GM04503 (cell line): Measurements from ENCODE around the gene ALDH1L2.
A peak's percentile ranks its signal among the peaks of the same experiment; 100 is the strongest.
"Not testable (repeated sequence)": the region's sequence is repeated elsewhere in the genome, so short reads cannot be mapped to it uniquely, and the experiment has no call there.

Experiments
- DNase-seq: peaks from one replicate; pipeline ENCODE4 v3.0.0-alpha.2; 2012; ENCODE audit warnings: low read depth

ALDH1L2 gene

DNA sequence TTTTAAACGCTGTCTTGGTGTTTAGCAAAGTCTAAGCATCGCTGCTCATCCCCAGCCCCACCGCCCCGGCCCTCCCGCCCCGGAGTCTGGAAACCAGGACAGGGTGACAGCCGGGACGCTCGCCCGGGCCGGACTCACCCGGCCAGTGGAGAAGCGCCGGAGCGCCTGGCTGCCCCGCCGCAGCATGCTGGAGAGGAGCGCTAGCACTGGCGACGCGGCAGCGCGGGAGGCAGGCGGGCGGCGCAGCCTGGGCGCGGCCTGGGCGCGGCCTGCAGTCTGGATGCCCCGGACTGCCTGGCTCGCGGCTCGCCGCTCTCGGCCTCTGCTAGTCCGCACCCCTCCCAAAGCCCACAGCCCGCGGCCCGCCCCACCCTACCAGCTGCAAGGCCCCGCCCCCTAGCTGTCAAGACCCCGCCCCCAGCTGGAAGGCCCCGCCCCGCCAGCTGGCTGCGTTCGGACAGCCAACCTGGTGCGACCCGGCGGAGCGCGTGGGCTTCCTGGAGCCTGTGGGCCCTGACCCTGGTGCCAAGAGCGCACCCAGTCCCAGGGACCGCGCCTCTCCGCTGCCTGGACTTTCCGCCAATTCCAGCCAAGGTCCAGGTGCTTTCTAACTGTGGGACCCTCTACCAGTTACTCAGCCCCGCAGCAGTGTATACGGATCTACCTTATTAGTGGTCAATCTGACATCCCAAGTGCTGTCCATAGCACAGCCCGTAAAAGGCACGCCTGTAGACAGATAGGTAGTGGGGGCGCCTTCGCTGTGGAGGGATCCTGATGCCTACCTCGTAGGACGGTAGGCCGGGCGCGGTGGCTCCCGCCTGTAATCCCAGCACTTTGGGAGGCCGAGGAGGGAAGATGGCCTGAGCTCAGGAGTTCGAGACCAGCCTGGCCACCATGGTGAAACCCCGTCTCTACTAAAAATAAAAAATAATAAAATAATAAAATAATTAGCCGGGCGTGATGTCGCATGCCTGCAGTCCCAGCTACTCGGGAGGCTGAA lies at the start of gene ALDH1L2:
Gene ALDH1L2 (minus strand): TSS at position 208 of the 1,000 bp plus-strand sequence. CDS start 22 bp downstream, at position 186.
- no peak for DNase-seq

DNA sequence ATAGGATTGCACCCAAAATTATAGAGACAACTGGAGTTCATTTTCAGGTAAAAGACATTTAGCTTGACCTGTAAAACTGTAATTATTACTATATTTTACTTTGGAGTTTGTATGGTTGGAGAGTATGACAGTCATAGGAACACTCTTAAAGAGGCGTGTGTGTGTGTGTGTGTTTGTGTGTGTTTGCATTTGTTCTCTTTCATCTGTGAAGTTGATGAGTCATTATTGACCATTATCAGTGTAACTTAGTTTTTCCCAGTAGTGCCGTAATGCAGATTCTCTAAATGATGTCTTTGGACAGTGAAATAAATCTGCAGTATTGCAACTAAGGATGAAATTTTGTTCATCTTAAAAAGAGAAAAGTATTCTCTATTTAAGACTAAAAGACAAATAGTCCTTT lies 36.3 kb upstream of the ALDH1L2 start:
- DNase-seq = no peak

DNA sequence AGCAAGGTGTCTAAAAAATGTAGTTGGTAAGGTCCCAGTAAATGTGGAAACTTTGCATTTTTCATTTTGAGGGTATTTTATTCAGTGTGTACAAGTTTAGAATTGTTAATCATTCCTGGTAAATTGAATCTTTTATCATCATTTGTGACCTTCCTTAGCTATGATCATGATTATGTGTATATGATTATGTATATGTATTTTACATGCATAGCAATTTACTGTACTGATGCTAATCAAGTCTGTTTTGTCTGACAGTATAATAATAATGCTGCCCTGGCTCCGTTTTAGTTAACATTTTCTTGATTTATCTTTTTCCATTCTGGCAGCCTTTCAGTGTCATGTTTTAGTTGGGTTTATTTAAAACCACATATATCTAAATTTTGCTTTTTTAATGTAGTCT lies 32.7 kb upstream of the ALDH1L2 start:
- DNase-seq = no peak

DNA sequence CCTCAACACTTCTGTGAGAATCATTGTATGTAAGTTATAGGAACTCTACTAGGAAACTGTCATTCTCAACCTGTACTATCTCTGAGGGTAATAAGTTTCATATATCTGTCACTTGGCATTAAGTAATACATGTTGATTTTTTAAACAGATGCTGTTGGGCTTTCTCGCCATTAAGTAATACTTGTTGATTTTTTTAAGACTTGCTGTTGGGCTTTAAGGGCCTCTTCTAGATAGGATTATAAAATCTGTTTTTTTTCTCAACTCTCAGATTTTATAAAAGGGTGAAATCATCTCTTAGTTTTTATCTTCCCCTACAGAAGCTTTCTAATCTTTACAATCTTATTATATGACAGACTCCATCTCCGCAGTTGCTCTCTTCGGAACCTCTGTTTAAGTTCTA lies 28.8 kb upstream of the ALDH1L2 start:
- no peak for DNase-seq

DNA sequence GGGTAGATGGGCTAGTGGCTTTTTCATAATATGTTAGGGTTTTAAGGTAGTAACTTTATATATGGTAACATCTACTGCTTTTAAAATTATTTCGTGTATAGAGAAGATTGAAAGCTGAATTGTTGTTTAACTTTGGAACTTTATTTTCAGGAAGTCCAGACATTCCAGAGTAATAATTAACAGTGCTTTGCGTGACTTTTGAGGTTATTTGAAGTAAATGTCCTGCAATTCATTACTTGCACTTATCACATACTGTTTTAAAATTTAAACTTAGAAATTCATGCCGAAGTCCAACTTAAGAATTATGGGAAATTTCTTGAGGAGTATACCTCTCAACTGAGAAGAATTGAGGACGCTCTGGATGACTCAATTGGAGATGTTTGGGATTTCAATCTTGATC lies 26.6 kb upstream of the ALDH1L2 start:
- no peak for DNase-seq

DNA sequence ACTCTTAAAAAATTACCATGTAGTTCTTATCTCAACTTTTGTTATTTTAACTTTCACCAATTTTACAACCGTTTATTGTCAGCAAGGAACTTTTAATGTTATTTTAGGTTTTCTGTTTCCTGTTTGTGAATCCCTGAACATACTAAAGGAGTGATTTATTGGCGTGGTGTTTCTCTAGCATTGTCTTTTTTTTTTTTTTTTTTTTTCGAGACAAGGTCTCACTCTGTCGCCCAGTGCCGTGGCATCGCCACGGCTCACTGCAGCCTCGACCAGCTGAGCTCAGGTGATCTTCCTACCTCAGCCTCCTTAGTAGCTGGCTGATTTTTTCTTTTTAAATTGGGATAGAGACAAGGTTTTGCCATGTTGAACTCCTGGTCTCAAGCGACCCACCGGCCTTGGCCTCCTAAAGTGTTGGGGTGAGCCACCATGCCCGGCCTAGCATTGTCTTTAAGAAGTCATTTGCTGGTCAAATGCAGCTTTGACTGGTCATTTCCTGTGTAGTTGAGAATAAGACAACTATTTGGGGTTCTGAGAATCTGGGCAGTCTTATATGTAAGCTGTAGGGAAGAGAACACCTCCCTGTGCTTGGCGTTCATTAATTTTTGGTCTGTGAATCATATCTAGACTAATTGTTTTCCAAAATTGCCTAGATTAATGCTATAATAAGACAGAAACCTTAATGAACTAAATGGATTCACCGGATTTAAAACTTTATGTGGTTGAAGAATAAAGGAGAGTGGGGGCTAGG lies 25.4 kb upstream of the ALDH1L2 start:
- DNase-seq = no peak

DNA sequence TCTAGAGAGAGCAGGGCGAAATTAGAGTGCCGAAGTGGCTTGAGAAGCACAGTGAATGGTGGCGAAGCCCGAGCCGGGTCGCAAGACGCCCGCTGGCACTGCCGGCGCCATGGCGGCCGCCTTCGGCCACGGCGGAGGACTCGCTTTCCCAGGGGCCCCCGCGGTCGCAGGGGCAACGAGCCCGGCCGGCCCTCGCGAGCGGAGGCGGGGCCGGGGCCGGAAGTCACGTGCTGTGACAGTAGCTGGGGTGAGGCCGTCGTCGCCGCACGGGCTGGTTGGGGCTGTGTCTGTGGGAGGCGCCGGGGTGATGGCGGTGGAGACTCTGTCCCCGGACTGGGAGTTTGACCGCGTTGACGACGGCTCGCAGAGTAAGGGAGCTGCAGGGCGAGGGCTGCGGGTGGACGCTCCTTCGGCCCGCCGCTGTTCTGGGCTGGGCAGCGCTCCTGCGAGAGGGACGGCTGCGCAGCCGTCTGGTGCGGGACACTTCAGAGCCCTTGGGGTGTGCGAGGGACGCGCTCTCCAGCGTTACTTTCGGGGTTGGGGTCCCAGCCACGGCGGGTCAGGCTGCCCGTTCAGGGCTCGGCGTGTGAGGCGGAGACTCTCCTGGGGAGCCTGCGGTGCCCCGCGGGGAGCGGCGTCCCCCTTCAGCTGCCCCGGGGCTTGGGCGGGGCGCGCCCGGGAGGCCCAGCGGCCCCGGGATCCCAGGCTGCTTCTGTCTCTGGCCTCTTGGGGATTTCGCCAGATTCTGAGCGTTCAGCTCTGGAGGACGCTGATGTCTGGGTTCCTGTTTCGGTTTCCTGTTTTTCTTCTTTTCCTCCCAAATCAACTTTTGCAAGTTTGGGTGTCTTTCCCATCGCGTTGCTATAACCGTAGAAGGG lies 23.5 kb upstream of the ALDH1L2 start, which contains the start of gene WASHC4:
Gene WASHC4 (plus strand): TSS at position 238 of the 878 bp plus-strand sequence. CDS start 70 bp downstream, at position 308.
- DNase-seq = peak; percentile 59

DNA sequence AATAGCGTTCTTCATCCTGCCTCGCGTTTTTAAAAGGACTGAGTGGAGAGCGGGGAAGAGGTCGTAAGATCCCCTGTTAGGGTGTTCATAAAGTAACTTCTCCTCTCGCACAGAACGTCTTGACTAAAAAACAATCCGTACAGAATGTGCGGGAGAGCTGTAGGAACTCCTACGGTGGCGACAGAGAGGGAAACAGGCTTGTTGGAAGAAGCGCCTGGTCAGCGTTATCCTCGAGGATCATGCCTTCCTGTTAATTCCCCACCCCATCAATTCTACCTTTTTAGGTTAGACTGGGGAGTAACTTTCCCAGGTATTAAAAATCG lies 22.9 kb upstream of the ALDH1L2 start:
- DNase-seq = no peak

DNA sequence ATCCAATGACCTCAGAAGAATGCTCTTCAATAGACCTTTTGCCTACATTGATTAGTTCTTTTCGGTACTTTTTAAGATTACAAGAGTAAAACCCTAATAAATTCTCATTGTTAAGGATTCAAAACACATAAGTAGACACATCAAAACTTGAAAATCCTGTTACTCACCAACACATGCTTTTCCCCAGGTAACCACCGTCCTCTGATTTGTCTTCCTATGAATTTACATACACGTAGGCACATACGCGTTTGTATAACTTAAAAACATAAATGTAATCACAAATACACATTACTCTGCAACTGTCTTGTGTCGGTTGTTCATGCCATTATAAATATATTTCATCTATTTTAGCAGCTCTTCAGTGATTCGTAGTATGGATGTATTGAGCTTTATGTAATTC lies 22.4 kb upstream of the ALDH1L2 start:
- no peak for DNase-seq

DNA sequence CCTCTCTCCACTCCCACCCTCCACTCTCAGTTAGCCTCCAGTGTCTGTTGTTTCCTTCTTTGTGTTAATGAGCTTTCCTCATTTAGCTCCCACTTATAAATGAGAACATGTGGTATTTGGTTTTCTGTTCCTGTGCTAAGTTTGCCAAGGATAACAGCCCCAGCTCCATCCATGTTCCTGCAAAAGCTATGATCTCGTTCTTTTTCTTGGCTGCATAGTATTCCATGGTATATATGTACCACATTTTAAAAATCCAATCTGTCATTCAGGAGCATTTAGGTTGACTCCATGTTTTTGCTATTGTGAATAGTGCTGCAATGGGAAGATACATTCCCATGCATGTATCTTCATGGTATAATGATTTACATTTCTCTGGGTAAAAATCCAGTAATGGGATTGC lies 20.5 kb upstream of the ALDH1L2 start:
- no peak for DNase-seq

DNA sequence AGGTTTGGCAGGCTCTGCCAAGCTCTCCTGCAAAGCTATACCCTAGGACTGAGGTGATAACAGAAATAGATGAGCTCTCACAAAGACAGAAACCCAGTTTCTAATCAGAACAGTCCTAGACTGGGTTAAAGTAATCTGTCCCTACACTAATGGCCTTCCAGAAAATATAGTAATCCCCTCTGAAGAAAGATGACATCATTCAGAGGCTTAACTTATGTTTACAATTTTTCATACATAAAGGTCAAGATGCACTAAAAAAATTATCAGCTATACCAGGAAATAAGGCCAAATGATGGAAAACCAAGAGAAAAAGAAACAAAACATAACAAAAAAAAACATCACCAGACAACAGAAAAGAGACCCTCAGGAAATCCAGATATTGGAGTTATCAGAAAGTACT lies 18.4 kb upstream of the ALDH1L2 start:
- no peak for DNase-seq

DNA sequence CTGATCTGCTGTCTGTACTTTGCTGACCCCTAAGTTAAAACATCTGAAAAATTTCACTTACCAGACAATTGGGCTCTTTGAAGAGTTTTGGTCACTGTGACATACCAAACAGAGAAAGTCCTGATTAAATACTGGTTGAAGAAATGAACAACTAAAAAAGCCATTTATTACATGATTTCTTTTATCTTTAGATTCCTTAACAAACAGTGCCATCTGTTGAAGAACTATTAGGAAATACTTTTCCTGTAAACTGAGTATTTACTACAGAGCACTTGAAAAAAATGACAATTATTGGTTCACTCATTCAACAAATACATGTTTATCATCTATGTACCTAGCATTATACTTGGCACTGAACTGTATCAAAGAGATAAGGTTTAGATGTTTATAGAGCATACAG lies 16.7 kb upstream of the ALDH1L2 start:
- DNase-seq = no peak

DNA sequence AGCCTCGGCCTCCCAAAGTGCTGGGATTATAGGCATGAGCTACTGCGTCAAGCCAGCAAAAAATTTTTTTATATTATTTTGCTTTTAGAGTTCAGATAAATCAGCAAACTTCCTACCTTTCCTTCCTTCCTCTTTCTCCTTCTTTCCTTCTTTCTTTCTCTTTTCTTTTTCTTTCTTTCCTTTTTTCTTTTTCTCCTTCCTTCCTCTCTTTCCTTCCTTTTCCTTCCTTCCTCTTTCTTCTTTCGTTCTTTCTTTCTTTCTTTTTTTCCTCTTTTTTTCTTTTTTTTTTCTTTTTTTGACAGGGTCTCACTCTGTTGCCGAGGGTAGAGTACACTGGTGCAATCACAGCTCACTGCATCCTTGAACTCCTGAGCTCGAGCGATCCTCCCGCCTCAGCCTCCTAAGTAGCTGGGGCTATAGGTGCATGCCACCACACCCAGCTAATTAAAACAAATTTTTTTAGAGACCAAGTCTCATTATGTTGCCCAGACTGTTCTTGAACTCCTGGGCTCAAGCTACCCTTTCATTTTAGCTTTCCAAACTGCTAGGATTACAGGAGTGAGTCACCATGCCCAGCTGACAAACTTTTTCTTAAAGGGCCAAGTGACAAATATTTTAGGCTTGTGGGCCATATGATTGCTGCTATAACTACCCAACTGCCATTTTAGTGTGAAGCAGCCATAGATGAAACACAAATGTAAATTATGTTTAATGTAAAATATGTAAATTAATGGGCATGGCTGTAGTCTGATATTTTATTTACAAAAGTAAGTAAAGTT lies 16.1 kb upstream of the ALDH1L2 start:
- no peak for DNase-seq

DNA sequence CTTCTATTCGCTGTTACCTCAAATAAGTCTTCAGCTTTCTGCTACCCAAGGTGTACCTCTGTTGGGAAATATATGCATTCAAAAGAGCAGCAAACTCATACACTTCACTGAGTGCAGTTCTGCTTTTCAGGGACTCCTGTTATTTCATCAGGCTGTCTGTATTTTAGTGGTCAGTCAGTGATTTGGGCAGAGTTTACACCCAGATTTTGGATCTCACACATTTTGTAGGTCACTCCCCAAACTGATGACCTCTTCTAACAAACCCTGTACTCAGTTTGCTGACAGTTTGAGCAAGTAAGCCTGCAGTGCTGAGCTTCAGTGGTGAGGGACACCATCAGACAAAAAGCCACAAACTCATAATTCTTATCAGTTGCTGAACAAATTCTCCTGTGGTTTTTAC lies 15.1 kb upstream of the ALDH1L2 start:
- no peak for DNase-seq

DNA sequence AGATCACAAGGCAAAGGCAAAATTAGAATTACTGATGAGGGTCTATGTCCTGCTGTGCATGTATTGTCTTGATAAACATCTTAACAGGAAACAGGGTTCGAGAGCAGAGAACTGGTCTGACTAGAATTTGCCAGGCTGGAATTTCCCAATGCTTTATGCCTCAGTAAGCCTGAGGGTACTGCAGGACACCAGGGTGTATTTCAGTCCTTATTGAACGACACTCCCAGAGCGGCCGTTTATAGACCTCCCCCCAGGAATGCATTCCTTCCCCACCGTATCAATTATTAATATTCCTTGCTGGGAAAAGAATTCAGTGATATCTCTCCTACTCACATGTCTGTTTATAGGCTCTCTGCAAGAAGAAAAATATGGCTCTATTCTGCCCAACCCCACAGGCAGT lies 11.1 kb upstream of the ALDH1L2 start:
- DNase-seq = not testable (repeated sequence)

DNA sequence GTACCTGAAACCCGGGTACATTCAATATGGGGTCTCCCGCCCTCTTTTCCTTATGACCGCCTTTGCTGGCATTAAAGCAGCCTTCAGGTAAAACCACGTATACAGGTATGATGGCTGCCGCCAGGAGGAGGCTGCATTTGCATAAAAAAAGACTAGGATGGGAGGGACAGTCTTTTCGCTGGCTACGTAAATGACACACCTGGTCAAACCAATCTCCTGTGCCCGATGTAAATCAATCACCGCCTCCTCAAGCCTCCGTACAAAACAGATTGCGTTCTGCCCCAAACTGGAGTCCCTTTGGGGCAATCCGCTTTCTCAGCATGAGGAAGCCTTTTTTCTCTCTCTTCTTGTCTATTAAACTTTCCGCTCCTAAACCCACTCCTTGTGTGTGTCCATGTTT lies 8.1 kb upstream of the ALDH1L2 start:
- DNase-seq = no peak

DNA sequence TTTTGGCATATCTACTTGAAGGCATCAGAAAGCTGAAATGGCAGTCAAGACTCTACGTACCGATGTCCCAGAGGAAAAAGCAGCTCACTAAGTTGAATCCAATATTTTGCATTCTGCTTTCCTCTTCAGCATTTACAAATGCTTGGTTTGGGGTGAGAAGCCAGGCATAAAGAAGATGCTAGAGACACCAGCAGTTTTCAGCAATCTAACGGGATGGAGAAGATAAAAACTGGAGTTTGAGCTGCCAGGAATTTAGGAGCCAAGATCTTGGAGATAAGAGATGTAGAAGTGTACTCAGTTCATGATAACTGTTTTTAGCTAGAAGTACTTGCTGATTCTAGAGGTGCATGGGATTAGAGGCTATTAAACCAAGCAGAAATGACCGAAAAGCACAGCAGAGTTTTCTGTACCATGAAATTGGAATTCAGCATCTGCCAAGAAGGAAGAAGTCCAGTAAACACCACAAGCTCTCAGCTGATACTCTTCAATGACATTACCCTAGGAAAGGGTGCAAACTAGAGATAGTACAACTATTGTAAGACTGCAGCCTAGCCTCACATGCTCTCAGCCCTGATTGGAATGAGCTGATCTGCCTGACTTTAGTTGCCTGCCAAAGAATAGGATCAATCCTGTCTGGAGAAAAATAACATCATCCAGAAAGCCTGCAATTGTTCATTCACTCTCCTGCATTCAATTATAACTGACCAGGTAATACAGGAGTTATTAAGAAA lies 7.4 kb upstream of the ALDH1L2 start:
- no peak for DNase-seq

DNA sequence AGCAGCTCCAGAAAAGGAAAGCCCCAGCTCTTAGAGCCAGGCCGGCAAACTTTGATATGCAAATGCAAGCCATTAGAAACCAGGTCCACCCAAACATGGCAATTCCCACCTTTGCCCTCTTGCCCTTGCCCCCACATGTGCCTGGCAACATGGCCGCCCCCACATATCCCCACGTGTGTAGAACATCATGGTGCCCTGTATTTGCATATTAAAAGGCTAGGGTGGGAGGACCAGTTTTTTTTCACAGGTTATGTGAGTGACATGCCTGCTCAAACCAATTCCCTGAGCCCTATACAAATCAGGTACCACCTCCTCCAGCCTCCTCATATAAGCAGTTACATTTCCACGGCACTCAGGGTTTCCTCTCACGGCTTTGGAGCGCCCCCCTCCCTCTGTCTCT lies 6.1 kb upstream of the ALDH1L2 start:
- no peak for DNase-seq

DNA sequence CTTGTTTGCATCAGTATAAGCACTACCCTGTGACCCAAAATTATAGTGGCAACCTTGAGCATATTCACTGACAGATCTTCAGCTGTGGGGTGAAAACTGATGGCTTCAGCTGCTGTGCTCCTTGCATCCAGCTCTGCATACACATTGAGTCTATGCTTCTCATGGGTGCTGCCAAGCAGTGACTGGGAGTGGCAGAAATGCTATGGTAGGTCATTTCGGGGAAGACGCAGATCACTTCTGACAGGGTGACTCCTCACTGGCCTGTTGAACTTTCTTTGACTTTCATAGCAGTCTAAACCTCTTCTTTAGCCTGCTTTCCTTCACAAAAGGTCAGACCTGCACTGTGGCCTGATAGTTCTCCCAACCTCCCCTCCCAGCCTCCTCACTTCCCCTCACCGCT lies 5.6 kb upstream of the ALDH1L2 start:
- no peak for DNase-seq

DNA sequence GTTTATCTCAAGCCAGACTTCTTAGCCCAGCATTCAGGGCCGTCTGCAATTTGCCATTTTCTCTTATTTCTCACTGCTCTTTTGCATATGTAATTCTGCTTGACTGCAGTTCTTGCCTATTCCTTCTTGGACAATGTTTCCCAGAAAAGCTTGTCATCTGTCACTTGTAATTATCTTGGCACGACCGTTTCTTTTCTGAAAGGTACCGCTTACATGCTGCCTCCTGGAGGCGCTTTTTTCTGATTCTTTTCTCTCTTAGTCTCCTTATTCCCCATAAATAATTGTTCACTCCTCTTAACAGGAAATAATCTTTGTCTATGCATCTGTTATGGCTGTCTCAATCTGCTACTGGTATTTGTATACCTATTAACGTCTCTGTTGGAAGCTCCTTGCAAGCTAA lies 1.2 kb upstream of the ALDH1L2 start:
- DNase-seq = no peak
